ENCODE measurements around the gene ATP5F1B.

Gene ATP5F1B

DNA sequence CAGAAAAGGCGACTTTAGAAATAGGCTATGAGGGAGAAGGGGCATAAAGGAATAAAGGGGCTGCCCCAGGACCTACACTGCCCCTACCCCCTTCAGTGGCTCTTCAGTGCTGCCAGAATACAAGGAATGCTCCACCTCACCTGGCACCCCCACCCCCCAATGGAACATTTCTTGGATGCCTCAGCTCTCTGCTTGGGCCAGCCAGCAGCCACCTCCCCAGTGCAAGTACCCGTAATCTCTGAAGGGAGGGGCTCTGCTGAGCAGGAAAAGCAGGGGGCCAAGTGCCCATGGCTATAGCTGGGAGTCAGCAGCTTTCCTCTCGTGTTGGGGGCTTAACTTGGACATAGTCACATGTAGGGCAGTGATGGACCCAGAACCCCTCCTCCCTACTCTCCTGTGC, 49.0 kb downstream of the ATP5F1B start:
- H3K36me3 ChIP-seq (ENCODE audit: insufficient read depth, insufficient read length, low read length): peaks cover 70% of the 10 kb centered on the region
- H3K27me3 ChIP-seq (ENCODE audit: insufficient read depth, insufficient read length): no peaks in the 10 kb centered on the region
- TF ChIP-seq YY1 (IDR thresholded peaks at IDR 0.05; ENCODE audit: insufficient read depth, insufficient read length) (no peak), ZNF274 (IDR thresholded peaks at IDR 0.05; ENCODE audit: low read depth, low read length) (no peak), SUZ12 (IDR thresholded peaks at IDR 0.05; ENCODE audit: extremely low read depth, insufficient read depth, insufficient read length) (no peak)
- H3K4me3 ChIP-seq (ENCODE audit: insufficient read length, low read depth): no peak overlapping the region
- H3K4me1 ChIP-seq (ENCODE audit: insufficient read depth, insufficient read length): peaks cover 6% of the 10 kb centered on the region
- DNase-seq (ENCODE audit: low read depth, low spot score): no peak
- no peaks in the 10 kb centered on the region for H3K9me3 ChIP-seq (ENCODE audit: insufficient read depth, low read length)
- H3K9ac ChIP-seq (ENCODE audit: insufficient read length, low read depth): no peak overlapping the region

DNA sequence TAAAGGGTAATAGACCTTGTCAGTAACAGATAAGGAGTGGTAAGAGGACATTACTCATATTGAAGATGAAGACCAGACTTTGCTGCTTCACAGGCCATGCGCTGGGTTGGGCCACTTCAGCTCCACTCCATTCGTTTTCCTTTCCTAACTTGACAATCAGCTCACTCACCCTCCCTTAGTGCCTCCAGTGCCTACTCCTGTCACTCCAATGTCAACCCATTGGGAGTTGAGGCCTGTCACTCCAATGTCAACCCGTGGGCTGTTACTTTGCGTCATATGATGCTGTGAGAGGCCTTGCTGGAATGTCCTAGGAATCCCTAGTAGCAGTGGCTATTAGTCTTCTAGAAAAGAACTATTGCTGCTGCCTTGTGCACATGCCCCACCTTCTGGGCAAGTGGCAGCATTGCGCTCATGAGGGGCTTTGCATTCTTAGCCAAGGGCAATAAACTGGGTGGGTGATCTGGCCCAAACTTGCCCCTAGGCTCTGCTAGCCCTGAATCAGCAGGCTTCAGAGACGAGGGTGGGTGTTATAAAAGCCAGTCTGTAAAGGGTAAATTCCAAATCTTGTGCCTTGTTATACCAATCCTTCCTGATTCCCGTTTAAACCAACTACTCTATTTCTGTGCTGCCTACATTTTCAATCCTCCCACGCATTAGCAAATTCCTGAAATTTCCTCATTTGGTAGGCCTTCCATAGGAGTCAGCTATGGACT, 51.7 kb downstream of the ATP5F1B start:
- H3K9me3 ChIP-seq (ENCODE audit: insufficient read depth, low read length): no peaks in the 10 kb centered on the region
- DNase-seq (ENCODE audit: low read depth, low spot score): peak; percentile 71
- peaks cover 60% of the 10 kb centered on the region for H3K36me3 ChIP-seq (ENCODE audit: insufficient read depth, insufficient read length, low read length)
- H3K4me1 ChIP-seq (ENCODE audit: insufficient read depth, insufficient read length): peaks cover 8% of the 10 kb centered on the region
- TF ChIP-seq ZNF274 (IDR thresholded peaks at IDR 0.05; ENCODE audit: low read depth, low read length) (no peak), SUZ12 (IDR thresholded peaks at IDR 0.05; ENCODE audit: extremely low read depth, insufficient read depth, insufficient read length) (no peak), YY1 (IDR thresholded peaks at IDR 0.05; ENCODE audit: insufficient read depth, insufficient read length) (no peak)
- H3K27me3 ChIP-seq (ENCODE audit: insufficient read depth, insufficient read length): no peaks in the 10 kb centered on the region
- H3K4me3 ChIP-seq (ENCODE audit: insufficient read length, low read depth): no peak overlapping the region
- no peak overlapping the region for H3K9ac ChIP-seq (ENCODE audit: insufficient read length, low read depth)

DNA sequence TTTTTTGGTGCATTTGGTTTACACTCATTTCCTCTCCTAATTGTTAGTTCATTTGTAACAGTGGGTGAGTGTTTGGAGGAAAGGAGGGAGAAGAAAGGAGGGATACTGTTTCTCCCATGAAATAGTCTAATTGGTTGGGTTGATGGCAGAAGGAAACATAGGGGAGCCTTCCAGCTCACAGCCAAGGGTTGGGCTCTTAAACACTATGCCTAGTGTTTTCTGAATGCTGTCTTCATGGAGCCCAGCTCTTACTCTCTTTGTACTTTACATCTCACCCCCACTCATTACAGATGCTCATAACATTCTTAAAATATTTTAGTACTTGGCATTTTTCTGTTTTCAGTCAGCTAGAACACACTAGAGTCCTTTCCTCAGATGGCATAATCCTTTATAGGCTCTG, 53.8 kb downstream of the ATP5F1B start:
- peaks cover 60% of the 10 kb centered on the region for H3K36me3 ChIP-seq (ENCODE audit: insufficient read depth, insufficient read length, low read length)

DNA sequence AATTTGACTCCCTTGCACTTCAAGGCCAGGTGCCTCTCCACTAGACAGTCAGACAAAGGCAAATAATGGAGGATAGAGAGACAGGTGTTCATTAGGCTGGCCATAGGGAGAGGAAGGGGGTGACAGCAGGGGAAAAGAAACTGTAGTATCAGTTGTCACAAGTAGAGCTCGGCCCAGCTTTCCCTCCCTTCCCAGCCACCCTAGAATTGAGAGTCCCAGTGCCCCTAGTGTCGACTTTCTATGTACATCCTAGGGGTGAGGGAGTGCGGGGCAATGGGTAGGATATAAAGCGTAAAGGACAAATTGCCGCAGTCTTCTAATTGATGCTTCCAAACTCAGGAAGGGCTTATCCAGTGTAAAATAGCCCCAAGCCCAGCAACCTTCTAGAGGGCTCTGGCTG, 54.7 kb downstream of the ATP5F1B start:
- Histone ChIP-seq H3K9ac (ENCODE audit: insufficient read length, low read depth) (no peak overlapping the region), H3K4me3 (ENCODE audit: insufficient read length, low read depth) (no peak overlapping the region), H3K4me1 (ENCODE audit: insufficient read depth, insufficient read length) (peaks cover 13% of the 10 kb centered on the region), H3K9me3 (ENCODE audit: insufficient read depth, low read length) (no peaks in the 10 kb centered on the region), H3K27me3 (ENCODE audit: insufficient read depth, insufficient read length) (no peaks in the 10 kb centered on the region), H3K36me3 (ENCODE audit: insufficient read depth, insufficient read length, low read length) (peaks cover 55% of the 10 kb centered on the region)
- no peak for DNase-seq (ENCODE audit: low read depth, low spot score)
- TF ChIP-seq YY1 (IDR thresholded peaks at IDR 0.05; ENCODE audit: insufficient read depth, insufficient read length) (no peak), SUZ12 (IDR thresholded peaks at IDR 0.05; ENCODE audit: extremely low read depth, insufficient read depth, insufficient read length) (no peak)

More for the DNA sequence above, 53.8 kb downstream of the ATP5F1B start:
- Histone ChIP-seq H3K4me3 (ENCODE audit: insufficient read length, low read depth) (no peak overlapping the region), H3K9ac (ENCODE audit: insufficient read length, low read depth) (no peak overlapping the region), H3K4me1 (ENCODE audit: insufficient read depth, insufficient read length) (peaks cover 13% of the 10 kb centered on the region), H3K9me3 (ENCODE audit: insufficient read depth, low read length) (no peaks in the 10 kb centered on the region), H3K27me3 (ENCODE audit: insufficient read depth, insufficient read length) (no peaks in the 10 kb centered on the region)
- no peak for DNase-seq (ENCODE audit: low read depth, low spot score)
- TF ChIP-seq ZNF274 (IDR thresholded peaks at IDR 0.05; ENCODE audit: low read depth, low read length): no peak
- no peak for TF ChIP-seq YY1 (IDR thresholded peaks at IDR 0.05; ENCODE audit: insufficient read depth, insufficient read length)
- TF ChIP-seq SUZ12 (IDR thresholded peaks at IDR 0.05; ENCODE audit: extremely low read depth, insufficient read depth, insufficient read length): no peak

DNA sequence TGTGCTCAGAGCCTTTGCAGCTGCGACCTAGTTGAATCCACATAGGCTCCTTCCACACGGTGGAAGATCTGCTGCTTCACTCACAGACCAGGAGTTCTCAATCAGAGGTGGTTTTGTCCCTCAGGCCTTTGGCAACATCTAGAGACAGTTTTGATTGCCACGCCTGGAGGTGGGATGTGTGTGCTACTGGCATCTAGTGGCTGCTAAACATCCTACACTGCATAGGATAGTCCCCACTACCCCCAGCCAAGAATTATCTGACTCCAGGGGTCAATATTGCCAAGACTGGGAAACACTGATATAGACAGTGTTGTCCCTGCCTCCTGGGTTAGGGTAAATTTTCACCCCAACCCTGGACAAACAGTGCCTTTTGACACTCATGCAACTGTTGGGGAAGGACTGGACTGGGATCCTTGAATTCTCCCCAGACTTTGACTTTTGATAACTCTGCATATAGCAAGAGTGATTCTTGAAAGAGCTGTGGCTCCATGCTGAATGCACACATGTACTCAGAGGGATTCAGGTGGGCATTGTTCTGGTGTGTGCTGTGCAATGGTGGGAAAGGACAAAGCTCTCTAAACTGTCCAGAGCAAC, 55.5 kb downstream of the ATP5F1B start:
- Histone ChIP-seq H3K4me1 (ENCODE audit: insufficient read depth, insufficient read length) (peaks cover 11% of the 10 kb centered on the region), H3K27me3 (ENCODE audit: insufficient read depth, insufficient read length) (no peaks in the 10 kb centered on the region), H3K4me3 (ENCODE audit: insufficient read length, low read depth) (no peak overlapping the region), H3K9me3 (ENCODE audit: insufficient read depth, low read length) (no peaks in the 10 kb centered on the region), H3K36me3 (ENCODE audit: insufficient read depth, insufficient read length, low read length) (peaks cover 54% of the 10 kb centered on the region), H3K9ac (ENCODE audit: insufficient read length, low read depth) (no peak overlapping the region)
- TF ChIP-seq SUZ12 (IDR thresholded peaks at IDR 0.05; ENCODE audit: extremely low read depth, insufficient read depth, insufficient read length): no peak
- TF ChIP-seq ZNF274 (IDR thresholded peaks at IDR 0.05; ENCODE audit: low read depth, low read length): no peak
- TF ChIP-seq YY1 (IDR thresholded peaks at IDR 0.05; ENCODE audit: insufficient read depth, insufficient read length): no peak
- DNase-seq (ENCODE audit: low read depth, low spot score): no peak

DNA sequence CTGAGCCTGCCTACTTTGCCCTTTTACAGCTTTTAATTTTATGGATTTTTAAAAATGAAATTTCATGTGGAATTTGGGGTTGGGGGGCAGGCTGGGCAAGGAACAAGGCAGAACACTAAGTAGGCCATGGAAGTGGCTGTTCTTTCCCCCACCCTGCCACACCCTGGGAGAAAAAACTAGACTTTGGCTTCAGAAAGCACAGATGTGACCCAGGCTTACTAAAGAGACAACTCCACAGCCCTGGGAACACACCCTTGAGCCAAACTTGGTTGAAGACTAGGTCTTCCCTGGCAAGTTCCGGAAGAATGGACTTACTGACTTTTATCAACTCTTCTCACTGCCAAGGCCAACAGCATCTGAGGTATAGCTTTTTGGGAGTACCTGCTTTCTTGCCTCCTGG, 56.0 kb downstream of the ATP5F1B start:
- H3K36me3 ChIP-seq (ENCODE audit: insufficient read depth, insufficient read length, low read length): peaks cover 49% of the 10 kb centered on the region
- no peaks in the 10 kb centered on the region for H3K27me3 ChIP-seq (ENCODE audit: insufficient read depth, insufficient read length)
- H3K9ac ChIP-seq (ENCODE audit: insufficient read length, low read depth): no peak overlapping the region
- H3K9me3 ChIP-seq (ENCODE audit: insufficient read depth, low read length): no peaks in the 10 kb centered on the region
- H3K4me3 ChIP-seq (ENCODE audit: insufficient read length, low read depth): no peak overlapping the region
- peaks cover 11% of the 10 kb centered on the region for H3K4me1 ChIP-seq (ENCODE audit: insufficient read depth, insufficient read length)
- DNase-seq (ENCODE audit: low read depth, low spot score): no peak
- no peak for TF ChIP-seq ZNF274 (IDR thresholded peaks at IDR 0.05; ENCODE audit: low read depth, low read length)
- TF ChIP-seq SUZ12 (IDR thresholded peaks at IDR 0.05; ENCODE audit: extremely low read depth, insufficient read depth, insufficient read length): no peak
- no peak for TF ChIP-seq YY1 (IDR thresholded peaks at IDR 0.05; ENCODE audit: insufficient read depth, insufficient read length)

All from NT2/D1 (cell line).